ENCODE data around the gene TRMT112. TPM values are rescaled to one million over a fixed set of nuclear protein-coding genes. Genes with fewer than 3 reads are reported as not detected.

The TRMT112 gene
- total and polyA plus RNA-seq, 10 of the 15 experiments (the other 5 are each of a cell fraction or from before 2014, with no cell fraction given), result 212 to 455 (median 308) TPM

GRCh38 chr11:64334764-64335735 is 17.7 kb upstream of the TRMT112 start (continued):
- TF ChIP-seq, protein P1, sequence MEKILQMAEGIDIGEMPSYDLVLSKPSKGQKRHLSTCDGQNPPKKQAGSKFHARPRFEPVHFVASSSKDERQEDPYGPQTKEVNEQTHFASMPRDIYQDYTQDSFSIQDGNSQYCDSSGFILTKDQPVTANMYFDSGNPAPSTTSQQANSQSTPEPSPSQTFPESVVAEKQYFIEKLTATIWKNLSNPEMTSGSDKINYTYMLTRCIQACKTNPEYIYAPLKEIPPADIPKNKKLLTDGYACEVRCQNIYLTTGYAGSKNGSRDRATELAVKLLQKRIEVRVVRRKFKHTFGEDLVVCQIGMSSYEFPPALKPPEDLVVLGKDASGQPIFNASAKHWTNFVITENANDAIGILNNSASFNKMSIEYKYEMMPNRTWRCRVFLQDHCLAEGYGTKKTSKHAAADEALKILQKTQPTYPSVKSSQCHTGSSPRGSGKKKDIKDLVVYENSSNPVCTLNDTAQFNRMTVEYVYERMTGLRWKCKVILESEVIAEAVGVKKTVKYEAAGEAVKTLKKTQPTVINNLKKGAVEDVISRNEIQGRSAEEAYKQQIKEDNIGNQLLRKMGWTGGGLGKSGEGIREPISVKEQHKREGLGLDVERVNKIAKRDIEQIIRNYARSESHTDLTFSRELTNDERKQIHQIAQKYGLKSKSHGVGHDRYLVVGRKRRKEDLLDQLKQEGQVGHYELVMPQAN (conservative IDR thresholded peaks at IDR 0.05), result no peak
- TF ChIP-seq TCF7 (IDR thresholded peaks at IDR 0.05; ENCODE audit: borderline replicate concordance) (no peak), CEBPZ (IDR thresholded peaks at IDR 0.05; ENCODE audit: low read depth, low read length) (no peak), POU2F2 (IDR thresholded peaks at IDR 0.05; ENCODE audit: borderline replicate concordance, low read depth, low read length) (peak; percentile 95), IRF3 (IDR thresholded peaks at IDR 0.05) (no peak), RBBP5 (conservative IDR thresholded peaks at IDR 0.05) (no peak), ZNF274 (IDR thresholded peaks at IDR 0.05; ENCODE audit: insufficient read depth, insufficient read length) (no peak), ATF7 (IDR thresholded peaks at IDR 0.05; ENCODE audit: low read depth) (peak; percentile 49; the same call in 1 of the 2 replicates), IKZF2 (IDR thresholded peaks at IDR 0.05) (peak; percentile 78), NRF1 (conservative IDR thresholded peaks at IDR 0.05; ENCODE audit: low read depth, low read length) (no peak), EED (IDR thresholded peaks at IDR 0.05; ENCODE audit: low read depth) (peak; percentile 90), MAX (IDR thresholded peaks at IDR 0.05; ENCODE audit: low read depth, low read length) (no peak), TBL1XR1 (IDR thresholded peaks at IDR 0.05; ENCODE audit: low read depth, low read length) (0 out of 2 replicates have a peak, but pooled peaks have one; percentile 46), JUND (IDR thresholded peaks at IDR 0.05; ENCODE audit: low read depth, low read length) (peak; percentile 49; the same call in 1 of the 2 replicates), MEF2A (IDR thresholded peaks at IDR 0.05; ENCODE audit: insufficient read depth, low read depth, low read length) (no peak), RB1 (IDR thresholded peaks at IDR 0.05; ENCODE audit: borderline replicate concordance) (no peak), HSF1 (IDR thresholded peaks at IDR 0.05; ENCODE audit: low read depth, low read length) (no peak)

All from GM12878 (cell line).